Transverse colon (tissue), 4 donors: ENCODE measurements around the gene CALHM2. TPM values are rescaled to one million over a fixed set of nuclear protein-coding genes. Genes with fewer than 3 reads are reported as not detected.

Experiments
- DNase-seq: peaks from one replicate; pipeline ENCODE4 v3.0.0-alpha.2; 2019
- H3K27ac ChIP-seq, 4 donors: fragments of 200-600 bp; sonication (generic); 2 replicates each; pipeline ENCODE4 v1.5.1; 2016 to 2018; ENCODE audit warnings: inconsistent platforms in 4 of 4
- H3K27me3 ChIP-seq: fragments of 200-600 bp; sonication (generic); 2 replicates; pipeline ENCODE4 v1.5.1; 2017; ENCODE audit warnings: inconsistent platforms
- H3K36me3 ChIP-seq, 4 donors: fragments of 200-600 bp; sonication (generic); 2 replicates each; pipeline ENCODE4 v1.5.1; 2017 to 2019; ENCODE audit warnings: inconsistent platforms in 4 of 4
- H3K4me1 ChIP-seq, 4 donors: fragments of 200-600 bp; sonication (generic); 2 replicates each; pipeline ENCODE4 v1.5.1; 2017 to 2020; ENCODE audit warnings: inconsistent platforms in 4 of 4
- H3K4me3 ChIP-seq, 4 donors: fragments of 200-600 bp; sonication (generic); 1 replicate in 1 of 4; 2 replicates in 3 of 4; pipeline versions ENCODE4 v1.5.1 to v1.6.1; 2017 to 2019; ENCODE audit warnings: inconsistent platforms in 4 of 4
- H3K9me3 ChIP-seq, 2 donors: fragments of 200-600 bp; sonication (generic); 2 replicates each; pipeline ENCODE4 v1.5.1; 2017 to 2019; ENCODE audit warnings: inconsistent platforms in 2 of 2
- EP300 ChIP-seq: sonication (generic); formaldehyde crosslinking; IDR thresholded peaks from one replicate; pipeline ENCODE4 v1.6.1; 2017; ENCODE audit warnings: antibody characterized with exemption, low read depth
- POLR2A ChIP-seq: fragments of 450-650 bp; IDR thresholded peaks from one replicate; pipeline ENCODE4 v1.6.1; 2016; ENCODE audit warnings: antibody characterized with exemption, mild to moderate bottlenecking, moderate library complexity
- POLR2AphosphoS5 ChIP-seq, 3 donors: sonication (generic); formaldehyde crosslinking; IDR thresholded peaks; one replicate each; pipeline ENCODE4 v1.6.1; 2016; ENCODE audit warnings: antibody characterized with exemption in 3 of 3
- WGBS, 2 donors: methylation state at CpG; one replicate each; pipeline ENCODE4 v1.1.5; 2018; ENCODE audit warnings: low coverage in 1 of 2; 5-methylcytosine and 5-hydroxymethylcytosine counted together
- in situ Hi-C, 4 donors: fragments of 200-750 bp; cut with MboI; loops; one replicate each; pipeline versions ENCODE4 v1.15.0 to v1.15.1; 2017; ENCODE audit warnings: low sequenced_read_pairs in 3 of 4, low pct_ligation_motif_present in 1 of 4, low pct_unique_long_range_greater_than_20kb in 1 of 4
- intact Hi-C: fragments of 100-400 bp; cut with DNase I; formaldehyde crosslinking; loops from one replicate; pipeline ENCODE4 v1.15.1; 2023; ENCODE audit warnings: low total_unique reads
- total RNA-seq, 4 donors: library from RNA; depleted of rRNA; stranded (reverse); fragments of >200 nt; gene quantifications; one replicate each; pipeline ENCODE4 v1.1.0, GENCODE V29; 2016
- TF ChIP-seq, protein P1 (sequence below), 5 experiments: fragments of 200-600 bp in 3 of 5; fragments of 450-650 bp in 2 of 5; sonication (generic) in 3 of 5; IDR thresholded peaks; 1 replicate in 2 of 5; 2 replicates in 3 of 5; pipeline ENCODE4 v1.5.1; 2016 to 2017; ENCODE audit warnings: antibody characterized with exemption in 5 of 5, inconsistent platforms in 3 of 5, mild to moderate bottlenecking in 2 of 5, moderate library complexity in 1 of 5

CALHM2 gene
- total RNA-seq, 4 donors from 2014 or later: 3.2 to 21.1 (median 15.7) TPM

DNA sequence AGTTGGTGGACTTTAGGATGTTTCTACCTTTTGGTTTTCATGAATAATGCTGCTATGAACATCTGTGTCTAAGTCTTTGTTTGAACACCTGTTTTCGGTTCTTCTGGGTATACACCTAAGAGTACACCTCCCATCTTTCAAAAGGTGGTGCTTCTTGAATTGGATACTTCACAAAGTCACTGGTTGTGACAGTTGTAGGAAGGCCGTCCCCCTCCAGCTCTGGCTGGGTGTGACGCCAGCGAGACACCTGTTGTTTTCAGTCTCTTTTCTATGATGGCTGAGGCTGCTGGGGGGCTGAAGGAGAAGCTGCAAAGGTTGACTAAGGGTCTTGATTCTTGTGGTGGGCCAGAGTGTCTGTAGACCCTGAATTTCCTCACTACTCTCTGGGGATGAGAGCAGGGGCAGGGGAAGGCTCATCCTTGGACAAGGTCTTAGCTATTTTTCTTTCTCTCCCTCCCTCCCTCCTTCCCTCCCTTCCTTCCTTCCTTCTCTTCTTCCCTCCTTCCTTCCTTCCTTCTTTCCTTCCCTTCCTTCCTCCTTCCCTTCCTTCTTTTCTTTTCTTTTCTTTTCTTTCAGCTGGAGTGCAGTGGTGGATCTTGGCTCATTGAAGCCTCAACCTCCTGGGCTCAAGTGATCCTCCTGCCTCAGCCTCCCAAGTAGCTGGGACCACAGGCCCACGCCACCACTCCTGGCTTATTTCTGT is 46.9 kb upstream of the CALHM2 start:
- WGBS, 2 donors: 59 to 60% methylated on average over 2 to 5 of the region's 5 CpGs
- in situ Hi-C loops (no loop called here), intact Hi-C loops (no loop called here)
- H3K4me3 ChIP-seq: no peak overlapping the region
- no peak for DNase-seq
- H3K36me3 ChIP-seq: no peaks in the 10 kb centered on the region
- H3K4me1 ChIP-seq: peaks cover 4 to 6% (median 5%) of the 10 kb centered on the region in 4 donors
- peaks cover 32% of the 10 kb centered on the region for H3K27me3 ChIP-seq
- TF ChIP-seq EP300: no peak
- H3K9me3 ChIP-seq: no peaks in the 10 kb centered on the region
- no peak overlapping the region for H3K27ac ChIP-seq

DNA sequence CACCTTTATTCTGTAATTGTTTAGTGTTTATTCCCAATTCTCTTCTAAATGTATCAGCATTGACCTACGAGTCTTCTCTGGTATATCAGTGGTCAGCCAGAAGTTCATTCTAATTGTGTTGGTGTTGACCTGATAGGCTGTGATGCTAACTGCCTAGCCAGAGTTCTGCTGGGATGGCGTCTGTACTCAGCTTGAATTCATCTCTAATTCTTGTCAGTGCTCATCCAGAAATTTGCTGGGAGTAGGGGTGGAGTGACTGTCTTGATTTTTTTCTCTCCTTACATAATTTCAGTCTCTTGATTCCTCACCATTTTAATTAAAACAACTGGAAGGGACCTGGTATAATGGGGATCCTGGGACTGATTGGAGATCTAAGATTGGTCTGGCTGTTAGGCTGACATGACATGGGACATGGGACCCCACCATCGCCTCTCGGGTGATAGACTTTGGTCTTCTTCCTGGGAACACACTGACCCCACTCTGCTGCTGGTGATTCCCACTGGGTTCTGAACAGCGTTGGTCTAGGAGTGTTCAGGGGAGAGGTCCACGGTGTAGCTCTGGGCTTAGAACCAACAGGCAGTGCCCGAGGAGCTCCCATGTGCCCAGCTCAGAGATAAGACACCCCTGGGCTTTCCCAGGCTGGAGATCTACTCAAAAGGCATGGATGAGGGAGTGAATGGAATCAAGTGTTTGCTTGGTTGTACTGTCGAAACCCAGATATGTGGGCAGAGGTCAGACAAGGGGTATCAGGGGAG is 45.2 kb upstream of the CALHM2 start:
- H3K36me3 ChIP-seq: no peaks in the 10 kb centered on the region
- in situ Hi-C loops: no loop called here
- H3K4me1 ChIP-seq: peaks cover 5 to 20% (median 12%) of the 10 kb centered on the region in 4 donors
- intact Hi-C loops: no loop called here
- H3K9me3 ChIP-seq: no peaks in the 10 kb centered on the region
- DNase-seq: no peak
- TF ChIP-seq, protein P1, sequence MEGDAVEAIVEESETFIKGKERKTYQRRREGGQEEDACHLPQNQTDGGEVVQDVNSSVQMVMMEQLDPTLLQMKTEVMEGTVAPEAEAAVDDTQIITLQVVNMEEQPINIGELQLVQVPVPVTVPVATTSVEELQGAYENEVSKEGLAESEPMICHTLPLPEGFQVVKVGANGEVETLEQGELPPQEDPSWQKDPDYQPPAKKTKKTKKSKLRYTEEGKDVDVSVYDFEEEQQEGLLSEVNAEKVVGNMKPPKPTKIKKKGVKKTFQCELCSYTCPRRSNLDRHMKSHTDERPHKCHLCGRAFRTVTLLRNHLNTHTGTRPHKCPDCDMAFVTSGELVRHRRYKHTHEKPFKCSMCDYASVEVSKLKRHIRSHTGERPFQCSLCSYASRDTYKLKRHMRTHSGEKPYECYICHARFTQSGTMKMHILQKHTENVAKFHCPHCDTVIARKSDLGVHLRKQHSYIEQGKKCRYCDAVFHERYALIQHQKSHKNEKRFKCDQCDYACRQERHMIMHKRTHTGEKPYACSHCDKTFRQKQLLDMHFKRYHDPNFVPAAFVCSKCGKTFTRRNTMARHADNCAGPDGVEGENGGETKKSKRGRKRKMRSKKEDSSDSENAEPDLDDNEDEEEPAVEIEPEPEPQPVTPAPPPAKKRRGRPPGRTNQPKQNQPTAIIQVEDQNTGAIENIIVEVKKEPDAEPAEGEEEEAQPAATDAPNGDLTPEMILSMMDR (IDR thresholded peaks at IDR 0.05): no peak
- TF ChIP-seq POLR2AphosphoS5 (IDR thresholded peaks at IDR 0.05) (no peak), EP300 (no peak), POLR2A (no peak)
- WGBS, 2 donors: 89 to 91% methylated on average over 2 to 8 of the region's 8 CpGs
- no peak overlapping the region for H3K4me3 ChIP-seq
- H3K27me3 ChIP-seq: peaks cover 50% of the 10 kb centered on the region
- H3K27ac ChIP-seq: no peak overlapping the region

DNA sequence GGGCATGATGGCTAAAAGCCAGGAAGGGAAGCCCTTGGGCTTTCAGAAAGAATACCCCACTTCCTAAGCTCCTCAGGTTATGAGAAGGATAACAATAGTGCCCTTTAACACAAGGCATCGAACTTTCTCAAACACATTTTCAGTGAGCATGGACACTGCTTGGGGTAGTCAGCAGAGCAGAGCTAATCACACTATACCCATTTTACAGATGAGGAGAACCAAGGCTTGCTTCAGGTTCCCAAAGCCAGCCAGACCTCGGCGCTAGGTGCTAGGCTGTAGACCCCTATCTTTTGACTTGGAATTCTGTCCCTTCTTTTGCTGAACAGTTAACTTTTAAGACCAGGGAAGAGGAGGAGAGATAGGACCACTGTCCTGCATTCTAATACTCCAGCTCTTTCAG is 43.2 kb upstream of the CALHM2 start:
- Histone ChIP-seq H3K27ac (no peak overlapping the region), H3K4me1 (peaks cover 5 to 24% (median 12%) of the 10 kb centered on the region in 4 donors), H3K36me3 (no peaks in the 10 kb centered on the region), H3K9me3 (no peaks in the 10 kb centered on the region), H3K4me3 (no peak overlapping the region), H3K27me3 (peaks cover 45% of the 10 kb centered on the region)
- no peak for DNase-seq
- intact Hi-C loops (no loop called here), in situ Hi-C loops (no loop called here)
- WGBS, 2 donors: 80 to 95% methylated on average over 1 to 3 of the region's 3 CpGs
- no peak for TF ChIP-seq EP300
- TF ChIP-seq, protein P1 (IDR thresholded peaks at IDR 0.05): no peak
- TF ChIP-seq POLR2A: no peak
- no peak for TF ChIP-seq POLR2AphosphoS5 (IDR thresholded peaks at IDR 0.05)

DNA sequence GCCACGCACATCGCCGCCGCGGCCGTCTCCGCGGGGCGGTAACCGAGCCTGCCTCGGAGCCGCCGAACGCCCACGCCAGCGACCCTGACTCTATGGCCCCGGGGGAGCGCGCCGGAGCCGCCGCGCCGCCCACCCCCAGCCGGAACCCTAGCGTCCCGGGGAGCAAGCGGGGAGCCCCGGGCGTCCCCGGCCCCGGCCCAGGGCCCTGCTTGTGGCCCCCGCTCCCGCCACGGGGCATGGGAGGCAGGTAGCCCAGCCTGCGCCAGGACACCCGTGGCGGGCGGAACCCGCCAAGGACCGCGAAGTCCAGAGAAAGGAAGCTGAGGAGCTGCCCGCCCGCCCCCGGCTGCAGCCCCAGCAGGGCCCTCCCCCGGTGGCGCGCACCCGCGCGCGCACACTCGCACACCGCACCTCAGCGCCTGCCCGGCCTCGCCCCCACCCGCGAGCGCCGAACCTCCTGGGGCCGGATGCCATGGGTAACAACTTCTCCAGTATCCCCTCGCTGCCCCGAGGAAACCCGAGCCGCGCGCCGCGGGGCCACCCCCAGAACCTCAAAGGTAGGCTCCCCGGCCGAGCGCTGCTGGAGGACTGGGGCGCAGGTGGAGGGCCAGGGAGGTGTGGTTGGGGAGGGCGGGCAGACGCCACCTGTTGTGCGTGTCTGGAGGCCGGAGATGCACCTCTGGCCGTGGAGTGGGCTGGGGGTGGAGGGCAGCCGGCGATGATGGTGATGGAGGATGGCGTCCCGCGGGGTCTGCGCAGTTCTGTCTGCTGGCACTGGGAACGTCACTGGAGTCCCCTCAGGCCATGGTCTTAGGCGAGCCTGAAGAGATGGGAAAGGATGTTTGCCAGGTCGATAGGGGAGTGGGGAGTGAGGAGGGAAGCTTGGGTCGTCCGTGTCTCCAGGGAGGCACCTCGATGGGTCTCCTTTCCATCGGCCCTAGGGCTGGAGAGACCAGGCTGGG is 42.0 kb upstream of the CALHM2 start:
- DNase-seq: no peak
- TF ChIP-seq EP300 (no peak), POLR2AphosphoS5 (IDR thresholded peaks at IDR 0.05) (no peak), POLR2A (no peak)
- TF ChIP-seq, protein P1 (IDR thresholded peaks at IDR 0.05): no peak
- H3K27ac ChIP-seq: peak overlapping the region in 1 of 4 donors; percentile 31
- no peaks in the 10 kb centered on the region for H3K9me3 ChIP-seq
- in situ Hi-C loops: no loop called here
- WGBS, 2 donors: 9% methylated on average over 27 of the region's 92 CpGs; no CpG with 5 or more reads in 1 of the 2 donors
- H3K4me3 ChIP-seq: peak overlapping the region; percentile 35 to 64 (median 54)
- no peaks in the 10 kb centered on the region for H3K36me3 ChIP-seq
- H3K27me3 ChIP-seq: peaks cover 42% of the 10 kb centered on the region
- peaks cover 5 to 24% (median 12%) of the 10 kb centered on the region in 4 donors for H3K4me1 ChIP-seq
- intact Hi-C loops: no loop called here
